GM21723 (cell line): ENCODE measurements around the gene PRLHR.

Experiments
- ATAC-seq: cut with Tn5 transposase; IDR thresholded peaks from one replicate; pipeline ENCODE4 v1.9.1; 2021; ENCODE audit warnings: mild to moderate bottlenecking, moderate library complexity; ENCODE audit not compliant: unreplicated experiment

Gene PRLHR

DNA sequence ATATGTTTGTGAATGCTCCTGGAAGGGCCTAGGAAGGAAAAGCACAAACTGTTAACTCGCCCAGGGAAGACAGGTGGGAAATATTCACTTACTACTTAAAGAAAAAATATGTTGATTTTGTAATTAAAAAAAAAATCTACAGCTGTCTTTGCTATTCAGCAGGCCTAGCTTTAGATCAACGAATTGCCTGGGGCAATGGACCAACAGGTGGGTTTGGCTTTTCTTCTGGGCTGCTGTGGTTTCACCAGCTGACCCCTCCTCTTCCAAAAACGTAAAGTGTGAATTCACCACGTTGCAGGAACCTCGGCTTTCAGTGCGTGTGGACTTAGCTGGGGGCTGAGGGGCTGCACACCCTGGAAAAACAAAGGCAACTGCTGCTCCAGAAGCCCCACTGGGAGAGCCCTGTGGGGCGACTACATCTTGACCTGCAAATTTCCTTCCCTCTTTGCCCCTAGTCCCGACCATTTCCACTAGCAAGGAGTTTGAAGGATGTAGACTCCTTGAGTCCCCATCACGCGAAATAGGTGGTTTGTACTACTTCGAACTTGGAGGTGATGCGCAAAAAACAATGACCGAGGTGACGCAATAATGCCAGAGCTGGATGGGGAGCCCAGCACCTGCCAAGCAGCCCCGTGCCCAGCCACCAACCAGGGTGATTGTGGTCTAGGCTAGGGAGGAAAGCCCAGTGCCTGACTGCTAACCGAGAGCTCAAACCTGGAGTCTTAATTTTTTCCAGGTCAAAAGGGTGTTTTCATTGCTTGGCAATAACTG, 7.4 kb downstream of the PRLHR start:
- ATAC-seq = no peak

DNA sequence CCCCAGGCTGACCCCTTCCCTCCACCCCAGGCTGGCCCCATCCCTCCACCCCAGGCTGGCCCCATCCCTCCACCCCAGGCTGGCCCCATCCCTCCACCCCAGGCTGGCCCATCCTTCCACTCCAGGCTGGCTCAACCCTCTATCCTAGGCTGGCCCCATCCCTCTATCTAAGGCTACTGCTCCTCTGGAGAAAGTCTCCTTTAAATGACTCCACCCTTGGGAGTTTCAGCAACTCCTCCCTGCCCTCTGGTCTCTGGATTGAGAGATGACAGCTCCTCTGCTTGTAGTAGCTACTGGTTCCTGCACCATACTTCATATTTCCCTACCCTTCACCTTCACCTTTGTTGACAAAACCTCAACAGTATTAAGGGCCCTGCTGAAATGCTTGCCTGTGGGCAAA, 8.5 kb downstream of the PRLHR start:
- ATAC-seq = no peak

DNA sequence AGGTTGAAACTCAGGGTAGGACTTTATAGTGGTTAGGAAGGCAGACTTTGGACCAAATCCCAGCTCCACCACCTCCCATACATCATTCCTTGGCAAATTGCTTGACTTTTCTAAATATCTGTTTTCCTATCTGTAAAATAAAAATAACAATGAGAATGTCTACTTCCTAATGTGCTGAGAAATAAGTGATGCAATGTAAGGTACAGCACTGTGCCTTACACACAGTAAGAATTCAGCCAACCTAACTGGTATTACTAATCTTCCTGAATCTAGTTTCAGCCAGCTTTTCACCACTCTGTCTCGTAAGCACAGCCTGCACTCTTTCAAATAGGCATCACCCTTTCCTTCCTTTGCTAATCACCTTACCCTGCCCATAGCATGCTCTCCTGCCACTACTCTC, 9.7 kb downstream of the PRLHR start:
- ATAC-seq = no peak

DNA sequence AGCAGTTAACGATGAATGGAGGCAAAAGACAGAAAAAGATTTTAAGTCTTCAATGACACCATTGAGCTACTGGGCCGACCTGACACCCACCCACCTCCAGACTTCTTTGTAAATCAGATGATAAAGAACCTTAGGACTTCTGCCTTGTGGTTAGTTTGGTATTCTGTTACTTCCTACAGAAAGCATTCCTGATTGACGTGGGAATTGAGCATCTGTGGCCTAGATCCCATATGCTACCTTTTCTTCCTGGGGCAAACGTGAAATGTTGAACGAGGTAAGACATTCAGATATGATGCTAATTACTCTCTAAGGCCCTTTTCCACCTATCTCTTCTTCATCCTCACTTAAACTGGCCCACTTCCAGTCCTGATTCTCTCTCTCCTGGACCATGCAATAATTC, 10.2 kb downstream of the PRLHR start:
- ATAC-seq = no peak

DNA sequence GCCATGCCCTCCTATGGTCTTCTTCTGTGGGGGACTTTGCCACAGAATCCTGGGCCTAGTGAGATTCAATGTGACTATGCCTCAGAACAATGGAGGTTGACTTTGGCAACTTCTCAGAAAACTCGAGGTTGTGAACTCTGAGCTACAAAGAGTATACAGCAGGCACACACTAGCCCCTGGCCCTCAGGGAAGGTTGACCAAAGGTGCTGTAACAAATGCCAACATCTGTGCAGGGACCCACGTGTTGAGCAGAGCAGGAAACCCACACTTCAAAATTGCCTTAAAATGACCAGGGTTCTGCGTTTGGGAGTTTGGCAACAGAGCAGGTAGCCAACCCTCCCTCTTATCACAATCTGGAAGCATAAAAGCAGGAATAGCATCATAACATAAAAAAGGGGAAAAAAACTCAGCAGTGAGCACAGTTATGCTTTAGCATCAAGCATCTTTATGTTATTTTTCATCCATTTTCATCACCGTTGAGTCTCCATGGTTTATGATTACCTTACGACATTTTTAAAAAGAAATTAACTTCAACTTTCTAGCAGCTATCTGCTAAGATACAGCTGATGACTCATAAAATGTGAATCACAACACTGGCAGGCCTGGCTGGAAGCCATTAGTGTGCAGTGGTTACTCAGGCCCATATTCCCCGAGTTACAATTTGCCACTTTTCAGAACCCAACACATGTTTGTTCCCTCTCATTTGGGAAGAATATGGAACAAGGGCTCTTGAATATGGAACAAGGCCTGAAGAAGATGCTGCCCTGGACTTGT, 11.1 kb downstream of the PRLHR start:
- no peak for ATAC-seq

DNA sequence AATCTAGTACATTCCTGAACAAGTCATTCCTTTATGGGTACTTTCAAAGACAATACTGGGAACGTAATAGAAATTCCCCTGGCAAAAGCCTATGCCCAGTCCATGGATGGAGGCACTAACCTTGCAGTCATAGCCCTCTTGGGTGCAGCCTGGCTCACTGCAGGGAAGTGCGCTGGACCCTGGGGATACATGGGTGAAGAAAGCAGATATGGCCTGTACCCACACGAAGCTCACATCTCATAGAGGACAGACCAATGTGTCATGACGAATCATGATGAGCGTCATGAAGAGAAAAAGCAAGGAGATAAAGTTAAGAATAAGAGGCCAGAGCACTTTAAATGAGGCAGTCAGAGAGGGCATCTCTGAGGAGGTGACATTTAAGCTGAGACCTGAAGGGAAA, 11.8 kb downstream of the PRLHR start:
- no peak for ATAC-seq

DNA sequence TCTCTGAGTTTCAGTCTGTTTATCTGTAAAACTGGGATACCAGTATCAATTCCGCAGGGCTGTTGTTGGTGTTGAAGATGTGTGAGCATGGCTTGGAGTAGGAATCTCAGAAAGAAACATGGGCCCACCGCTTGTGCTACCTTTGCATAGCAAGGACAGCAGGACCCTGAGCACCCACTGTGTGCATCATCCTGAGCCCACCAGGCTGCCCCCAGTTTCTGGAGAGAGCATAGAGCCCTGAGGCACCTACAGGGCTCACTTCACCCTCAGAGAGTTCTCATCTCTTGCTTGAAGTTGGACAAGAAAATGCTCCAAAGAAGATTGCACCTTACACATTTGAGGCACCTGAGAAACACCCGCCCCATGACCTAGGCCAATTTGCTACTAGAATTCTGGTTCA, 12.9 kb downstream of the PRLHR start:
- ATAC-seq = no peak

DNA sequence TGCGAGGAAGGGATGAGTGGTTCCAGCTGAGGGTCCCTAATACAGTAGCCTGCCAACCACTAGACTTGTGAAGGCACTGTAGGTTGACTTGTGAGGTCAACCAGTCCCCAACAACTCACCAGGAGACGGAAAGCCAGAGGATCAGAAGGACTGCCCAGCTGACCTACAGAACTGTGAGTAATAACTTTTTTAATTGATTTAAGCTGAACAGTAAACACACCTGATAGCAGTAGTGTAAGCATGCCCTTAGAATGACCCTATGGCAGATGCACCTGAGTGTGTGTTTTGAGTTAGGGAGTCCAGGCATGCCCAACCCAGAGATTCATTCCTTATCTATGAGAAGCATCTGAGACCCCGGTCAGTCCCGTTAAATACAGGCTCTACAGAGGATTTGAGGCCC, 14.1 kb downstream of the PRLHR start:
- ATAC-seq = no peak

DNA sequence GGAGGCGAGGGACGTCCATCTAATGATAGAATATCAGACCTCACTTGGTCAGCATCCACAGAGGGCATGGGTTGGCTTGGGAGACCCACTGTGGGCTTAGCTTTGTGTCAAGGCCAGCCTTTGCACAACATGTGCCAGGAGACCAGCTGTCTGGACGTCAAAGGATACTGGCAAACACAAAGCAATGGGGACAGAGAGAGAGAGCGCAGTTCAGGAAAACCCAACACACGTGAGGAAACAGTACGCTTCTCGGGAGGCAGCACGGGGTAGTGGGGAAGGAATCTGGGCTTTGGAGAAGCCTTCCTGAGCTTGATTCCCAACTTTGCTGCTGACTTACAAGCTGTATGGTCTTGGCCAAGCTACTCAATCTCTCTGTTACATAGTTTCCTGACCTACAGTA, 14.7 kb downstream of the PRLHR start:
- ATAC-seq = no peak

DNA sequence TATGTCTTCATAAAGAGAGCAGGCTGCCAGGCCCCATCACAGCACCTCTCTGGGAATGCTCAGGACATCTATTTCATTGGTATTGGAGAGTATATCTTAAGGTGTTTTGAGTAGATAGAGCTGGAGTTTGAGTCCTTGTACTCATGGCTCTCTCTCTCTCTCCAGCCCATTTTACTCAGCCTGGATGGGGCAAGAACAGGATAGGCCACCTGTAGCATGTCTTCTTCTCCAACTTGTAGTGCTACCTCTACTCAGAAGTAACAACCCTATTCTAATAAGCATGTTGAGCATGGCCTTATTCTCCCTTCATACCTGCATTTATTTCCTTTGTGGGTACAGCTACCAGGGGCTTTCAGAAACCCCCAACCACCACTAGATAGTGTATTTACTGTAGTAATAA, 21.9 kb downstream of the PRLHR start:
- no peak for ATAC-seq

DNA sequence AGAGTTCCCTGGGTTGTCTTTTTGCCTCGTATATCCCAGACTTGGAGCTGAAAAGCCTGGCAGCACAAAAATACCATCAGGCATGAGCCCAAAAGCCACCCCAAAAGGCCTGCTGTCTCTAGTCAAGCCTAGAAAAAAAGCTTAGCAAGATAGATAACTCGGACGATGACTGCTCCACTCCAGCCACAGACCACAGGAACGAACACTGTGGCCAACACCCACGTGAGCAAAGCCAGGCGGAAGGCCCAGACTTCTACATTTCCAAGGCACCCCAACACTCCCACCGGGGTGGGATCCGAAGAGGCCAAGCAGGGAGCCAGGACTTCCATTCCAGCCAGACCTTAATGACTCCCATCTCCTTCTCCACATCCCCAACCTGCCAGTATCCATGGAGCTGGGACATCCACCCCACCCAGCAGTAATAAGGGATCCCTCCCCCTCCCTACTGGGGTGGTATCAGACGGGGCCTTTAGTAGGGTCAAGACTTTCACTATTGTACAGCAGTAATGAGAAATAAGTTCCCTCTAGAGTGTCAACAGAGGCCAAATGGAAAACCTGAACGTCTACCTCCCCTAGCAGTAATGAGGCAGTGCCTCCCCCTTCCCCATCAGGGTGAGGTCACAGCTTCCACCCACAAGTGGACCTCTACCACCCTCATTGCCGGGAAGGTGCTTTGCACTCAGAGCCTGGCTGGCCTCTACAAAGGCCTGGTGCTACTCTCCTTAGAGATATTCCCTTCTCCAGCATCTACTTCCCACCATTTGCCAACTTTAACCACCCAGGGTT, 23.0 kb downstream of the PRLHR start:
- no peak for ATAC-seq

DNA sequence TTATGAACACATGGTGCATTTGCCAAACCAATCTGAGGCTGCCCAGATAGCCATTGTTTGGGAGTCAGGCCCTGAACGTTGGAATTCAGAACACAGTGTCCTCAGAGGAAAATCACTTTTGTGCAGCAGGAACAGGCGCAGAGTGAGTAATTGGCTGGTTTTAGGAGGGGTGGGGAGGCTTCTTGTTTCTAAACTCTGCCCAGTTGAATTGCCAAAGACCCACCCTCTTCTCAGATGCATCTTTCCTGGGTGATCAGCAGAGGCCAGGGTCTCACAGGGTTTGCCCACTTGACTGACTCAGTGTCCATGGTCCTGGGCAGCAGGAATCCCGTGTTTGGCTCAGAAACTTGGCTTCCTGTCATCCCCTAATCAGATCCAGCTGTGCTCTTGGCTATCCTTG, 24.3 kb downstream of the PRLHR start:
- no peak for ATAC-seq

DNA sequence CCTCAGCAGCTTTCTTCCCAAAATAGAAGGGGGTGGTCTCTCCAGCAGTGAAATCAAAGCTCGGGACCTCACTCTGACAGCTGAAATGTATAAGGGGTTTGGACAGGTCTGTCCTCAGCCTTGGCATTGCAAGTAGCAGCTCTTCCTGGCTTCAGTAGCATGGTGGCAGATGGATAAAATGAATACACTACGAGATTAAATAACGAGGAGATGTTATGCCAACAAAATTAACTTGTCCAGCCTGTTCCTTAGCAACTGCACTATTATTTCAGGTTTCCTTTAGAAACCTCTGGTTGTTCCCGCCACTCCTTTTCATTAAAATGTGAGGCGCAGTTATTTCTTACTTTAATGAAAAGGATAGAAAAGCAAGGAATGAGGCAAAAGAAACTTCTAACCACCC, 24.9 kb downstream of the PRLHR start:
- ATAC-seq = no peak

DNA sequence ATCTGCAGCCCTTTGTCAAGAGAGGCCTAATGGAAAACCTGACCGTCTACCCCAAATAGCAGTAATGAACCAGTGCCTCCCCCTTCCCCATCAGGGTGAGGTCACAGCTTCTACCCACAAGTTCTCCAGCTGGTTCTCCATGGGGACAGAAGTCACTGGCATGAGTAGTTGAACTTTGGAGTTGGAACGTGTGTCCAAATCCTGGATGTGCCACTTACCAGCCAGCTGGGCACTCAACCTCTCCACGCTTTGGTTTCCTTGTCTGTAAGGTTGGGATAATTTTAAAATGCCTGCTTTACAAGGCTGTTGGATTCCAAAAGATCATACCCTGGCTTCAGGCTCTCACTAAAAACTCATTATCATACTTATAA, 25.6 kb downstream of the PRLHR start:
- no peak for ATAC-seq

DNA sequence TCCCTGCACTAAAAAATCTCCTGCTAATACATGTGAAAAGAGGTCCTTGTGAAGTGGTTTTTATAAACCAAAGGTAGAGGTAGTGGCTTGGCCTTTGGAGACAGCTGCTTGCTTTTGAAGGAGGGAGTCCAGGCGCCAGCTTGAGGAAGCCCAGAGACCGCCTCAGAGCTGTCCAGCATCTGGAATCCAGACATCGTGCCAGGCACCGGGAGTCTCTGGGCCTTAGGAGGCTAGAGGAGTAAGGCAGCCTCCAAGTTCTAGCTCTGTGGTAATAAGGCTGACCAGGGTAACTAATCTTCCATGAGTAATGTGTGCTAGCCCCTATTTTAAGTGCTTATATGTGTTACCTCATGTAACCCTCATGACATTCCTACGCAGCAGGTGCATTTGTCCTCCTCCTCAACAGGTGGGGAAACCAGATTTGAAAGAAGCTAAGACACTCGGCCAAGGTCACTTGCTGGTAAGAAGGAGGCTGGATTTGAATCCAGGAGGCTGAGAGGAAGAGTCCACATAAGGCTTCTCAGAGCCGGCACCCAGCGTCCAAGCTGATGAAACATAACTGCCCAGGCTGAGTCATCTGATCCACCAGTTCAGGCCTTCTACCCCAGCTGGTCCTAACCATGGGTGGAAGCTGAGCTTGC, 26.1 kb downstream of the PRLHR start:
- ATAC-seq = no peak

DNA sequence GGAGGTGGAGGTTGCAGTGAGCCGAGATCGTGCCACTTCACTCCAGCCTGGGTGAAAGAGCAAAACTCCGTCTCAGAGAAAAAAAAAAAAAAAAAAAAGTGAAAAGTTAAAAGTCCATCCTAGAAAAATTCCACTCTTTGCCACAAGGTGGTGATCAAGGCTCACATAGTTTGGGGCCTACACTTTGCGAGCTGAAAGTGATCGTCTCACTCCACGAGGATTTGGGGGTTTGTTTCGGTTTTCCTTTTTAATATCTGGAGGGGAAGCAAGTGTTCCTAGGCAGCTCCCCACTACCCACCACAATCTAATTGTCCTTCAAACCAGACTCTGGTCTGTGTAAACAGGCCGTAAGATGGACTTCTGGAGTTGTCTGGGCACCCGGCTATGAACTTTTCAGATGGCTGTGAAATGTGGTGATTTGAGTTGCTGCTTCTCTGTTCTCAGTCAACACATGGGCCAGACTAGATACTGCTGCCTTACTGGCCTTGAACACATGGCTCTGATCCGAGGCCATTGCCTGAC, 27.1 kb downstream of the PRLHR start:
- no peak for ATAC-seq

DNA sequence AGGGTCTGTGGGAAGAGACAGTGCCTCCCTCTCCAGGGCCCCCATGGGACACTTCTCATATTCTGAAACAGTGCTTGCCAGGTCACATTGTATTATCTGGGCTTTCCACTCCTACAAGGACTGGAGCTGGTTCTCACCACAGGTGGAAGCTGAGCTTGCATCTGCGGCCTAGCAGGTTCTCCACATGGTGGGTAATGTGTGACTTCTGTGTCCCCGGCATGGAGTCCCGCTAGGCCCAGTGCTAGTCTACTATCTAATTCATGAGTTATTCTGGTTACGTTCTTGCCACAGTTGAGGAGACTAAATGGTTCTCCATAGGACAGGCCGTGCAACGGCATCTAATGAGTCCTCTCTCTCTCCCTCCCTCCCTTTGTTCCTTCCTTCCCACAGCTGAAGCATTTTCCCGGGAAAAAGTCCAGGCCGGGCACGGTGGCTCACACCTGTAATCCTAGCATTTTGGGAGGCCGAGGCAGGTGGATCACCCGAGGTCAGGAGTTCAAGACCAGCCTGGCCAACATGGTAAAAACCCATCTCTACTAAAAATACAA, 27.7 kb downstream of the PRLHR start:
- no peak for ATAC-seq

DNA sequence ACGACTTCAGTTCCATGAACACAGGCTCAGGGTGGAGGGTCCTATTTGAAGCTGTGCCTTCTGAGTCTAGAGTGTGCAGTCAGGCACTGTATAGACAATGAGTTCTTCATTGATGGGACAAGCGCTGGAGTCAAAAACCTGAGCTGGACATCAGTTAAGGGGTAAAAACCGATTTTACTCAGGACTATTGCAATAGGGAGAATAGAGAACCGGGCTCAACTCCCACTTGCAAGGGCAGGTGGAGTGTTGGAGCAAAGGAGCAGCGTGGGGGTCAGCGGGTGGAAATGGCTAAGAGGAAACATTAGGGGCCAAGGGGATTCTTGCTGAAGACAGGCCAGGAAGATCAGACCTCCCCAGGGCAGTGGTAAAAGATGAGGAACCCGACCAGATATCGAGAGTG, 28.5 kb downstream of the PRLHR start:
- ATAC-seq = no peak

DNA sequence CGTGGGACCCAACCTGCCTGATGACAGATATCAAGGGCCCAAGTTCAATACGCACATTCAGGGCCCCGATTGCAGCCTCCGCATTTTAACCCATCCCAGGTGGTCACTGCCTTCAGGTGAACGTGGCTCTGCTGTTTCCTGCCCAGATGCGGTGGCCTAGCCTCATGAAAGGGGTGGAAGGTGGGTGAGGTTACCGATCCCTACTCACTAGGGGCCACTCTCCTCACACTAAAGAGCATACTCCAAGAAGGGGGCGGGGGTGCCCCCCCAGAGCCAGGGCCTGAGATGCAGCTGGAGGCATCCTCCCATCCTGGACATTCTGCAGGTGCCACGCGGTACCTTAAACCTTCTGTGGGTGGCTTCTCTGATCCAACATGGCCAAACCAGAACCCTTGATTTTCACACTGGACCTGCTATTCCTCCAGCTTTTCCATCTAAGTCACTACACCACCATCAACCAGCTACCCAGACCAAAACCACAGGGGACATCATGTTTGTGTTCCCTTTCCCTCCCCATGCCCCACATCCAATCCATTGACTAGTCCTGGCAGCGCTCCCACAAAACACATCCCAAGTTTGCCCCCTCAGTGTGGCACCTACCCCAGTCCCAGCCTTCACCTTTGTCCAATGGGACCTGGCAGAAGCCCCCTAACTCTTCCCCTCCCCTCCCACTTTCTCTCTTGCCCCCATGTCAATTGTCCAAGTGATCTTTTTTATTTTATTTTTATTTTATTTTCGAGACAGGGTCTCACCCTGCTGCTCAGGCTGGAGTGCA, 30.0 kb downstream of the PRLHR start:
- ATAC-seq = no peak

DNA sequence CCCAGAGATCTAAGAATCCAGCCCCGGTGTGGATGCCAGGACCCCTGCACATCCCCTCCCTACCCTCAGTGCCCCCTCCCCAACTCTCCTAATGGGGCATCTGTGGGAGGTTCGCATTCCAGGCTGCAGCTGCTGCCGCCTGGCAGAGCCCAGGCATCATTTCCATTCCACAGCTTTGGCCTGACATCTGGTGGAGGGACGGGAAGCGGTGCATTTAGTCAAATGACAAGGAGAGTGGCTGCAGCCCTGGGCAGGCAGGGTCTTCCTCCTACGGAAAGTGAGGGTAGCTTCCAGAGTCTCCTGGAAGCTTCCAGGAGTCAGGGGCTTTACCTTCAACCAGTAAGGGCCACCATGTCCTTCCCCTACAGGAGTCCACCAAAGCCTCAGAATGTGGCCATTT, 30.8 kb downstream of the PRLHR start:
- ATAC-seq = no peak
